SKM-1 (cell line): ENCODE results near the gene PLA2G4B.

Experiments
- DNase-seq: peaks from one replicate; lab custom pipeline; 2025; ENCODE audit not compliant: unreplicated experiment; lab: John Stamatoyannopoulos, UW

Gene PLA2G4B

GRCh38 chr15:41848631-41849030 is 10.0 kb downstream of the PLA2G4B start:
- DNase-seq, result no peak

GRCh38 chr15:41849204-41849603 is 10.6 kb downstream of the PLA2G4B start:
- DNase-seq, result no peak

GRCh38 chr15:41849861-41850260 is 11.2 kb downstream of the PLA2G4B start:
- no peak for DNase-seq

- DNase-seq, result no peak
These were observed 12.0 kb downstream of the PLA2G4B start for GRCh38 chr15:41850482-41851166.

GRCh38 chr15:41851167-41851523 is 12.5 kb downstream of the PLA2G4B start:
- no peak for DNase-seq

GRCh38 chr15:41851755-41852370 is 13.2 kb downstream of the PLA2G4B start:
- no peak for DNase-seq

- no peak for DNase-seq
These were observed 14.3 kb downstream of the PLA2G4B start for GRCh38 chr15:41852736-41853590.

- no peak for DNase-seq
These were observed 15.2 kb downstream of the PLA2G4B start for GRCh38 chr15:41853831-41854230.

GRCh38 chr15:41854443-41854842 is 15.8 kb downstream of the PLA2G4B start:
- no peak for DNase-seq

GRCh38 chr15:41855261-41855961 is 16.8 kb downstream of the PLA2G4B start:
- no peak for DNase-seq

GRCh38 chr15:41856262-41856661 is 17.6 kb downstream of the PLA2G4B start:
- no peak for DNase-seq

- no peak for DNase-seq
These were observed 18.1 kb downstream of the PLA2G4B start for GRCh38 chr15:41856716-41857115.

GRCh38 chr15:41857316-41857715 is 18.7 kb downstream of the PLA2G4B start:
- no peak for DNase-seq

- DNase-seq, result no peak
These were observed 20.1 kb downstream of the PLA2G4B start for GRCh38 chr15:41858756-41859155.

- DNase-seq, result peak; percentile 14
These were observed 21.6 kb downstream of the PLA2G4B start for GRCh38 chr15:41860049-41860828.

- DNase-seq, result no peak
These were observed 23.2 kb downstream of the PLA2G4B start for GRCh38 chr15:41861736-41862356.

GRCh38 chr15:41862515-41863116 is 24.0 kb downstream of the PLA2G4B start:
- DNase-seq, result no peak

GRCh38 chr15:41865490-41866055 is 26.9 kb downstream of the PLA2G4B start:
- DNase-seq, result no peak

GRCh38 chr15:41866263-41866703 is 27.6 kb downstream of the PLA2G4B start:
- DNase-seq, result no peak
